B cell (primary cell): ENCODE results near the gene LRRC36.

Experiments
- EZH2 ChIP-seq: IDR thresholded peaks from 2 replicates; pipeline ENCODE4 v1.6.1; 2012; ENCODE audit warnings: borderline replicate concordance, low read depth, mild to moderate bottlenecking, moderate library complexity, low read length; ENCODE audit not compliant: insufficient read depth, poor library complexity, severe bottlenecking
- TF ChIP-seq, protein P1 (sequence below): fragments of 200-600 bp; IDR thresholded peaks from one replicate; pipeline ENCODE4 v1.8.0; 2022; ENCODE audit warnings: antibody characterized with exemption, mild to moderate bottlenecking

DNA sequence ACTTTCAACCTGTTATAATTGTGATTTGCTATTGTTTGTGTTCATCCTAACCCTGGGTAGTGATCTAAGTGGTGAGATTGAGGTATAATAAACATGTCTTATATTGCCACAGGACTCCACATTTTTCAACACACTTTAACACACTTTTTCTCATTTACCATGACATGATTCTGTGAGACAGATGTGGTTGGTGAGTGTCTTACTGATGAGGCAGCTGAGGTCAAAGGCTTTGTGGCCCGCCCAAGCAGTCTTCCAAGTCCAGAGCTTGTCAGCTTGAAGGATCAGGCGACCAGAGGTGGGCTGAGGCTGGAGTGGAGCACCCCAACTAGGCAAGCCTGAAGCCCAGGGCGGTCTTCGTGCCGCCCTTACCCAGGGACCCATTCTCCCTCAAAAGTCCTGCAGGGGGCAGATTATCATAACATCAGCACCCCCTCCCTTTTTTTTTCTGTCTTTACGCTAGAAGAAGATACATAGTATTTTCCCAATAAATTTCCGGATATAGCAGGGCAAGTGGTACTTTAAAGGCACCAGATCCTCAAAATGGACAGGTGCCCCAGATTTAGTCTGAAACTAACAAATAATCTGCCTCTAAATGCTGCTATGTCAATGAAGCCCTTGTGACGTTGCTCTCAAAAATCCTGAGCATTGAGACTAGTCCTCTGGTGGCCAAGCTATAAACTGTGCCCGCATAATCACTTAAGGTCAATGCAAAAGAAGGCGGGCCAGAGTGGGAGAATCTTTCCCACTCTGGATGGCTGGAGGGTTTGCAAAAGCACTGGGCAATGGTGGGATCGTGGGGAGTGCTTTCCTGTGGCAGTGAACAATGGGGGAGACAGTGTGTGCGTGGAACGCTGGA, 21.2 kb upstream of the LRRC36 start:
- TF ChIP-seq, protein P1, sequence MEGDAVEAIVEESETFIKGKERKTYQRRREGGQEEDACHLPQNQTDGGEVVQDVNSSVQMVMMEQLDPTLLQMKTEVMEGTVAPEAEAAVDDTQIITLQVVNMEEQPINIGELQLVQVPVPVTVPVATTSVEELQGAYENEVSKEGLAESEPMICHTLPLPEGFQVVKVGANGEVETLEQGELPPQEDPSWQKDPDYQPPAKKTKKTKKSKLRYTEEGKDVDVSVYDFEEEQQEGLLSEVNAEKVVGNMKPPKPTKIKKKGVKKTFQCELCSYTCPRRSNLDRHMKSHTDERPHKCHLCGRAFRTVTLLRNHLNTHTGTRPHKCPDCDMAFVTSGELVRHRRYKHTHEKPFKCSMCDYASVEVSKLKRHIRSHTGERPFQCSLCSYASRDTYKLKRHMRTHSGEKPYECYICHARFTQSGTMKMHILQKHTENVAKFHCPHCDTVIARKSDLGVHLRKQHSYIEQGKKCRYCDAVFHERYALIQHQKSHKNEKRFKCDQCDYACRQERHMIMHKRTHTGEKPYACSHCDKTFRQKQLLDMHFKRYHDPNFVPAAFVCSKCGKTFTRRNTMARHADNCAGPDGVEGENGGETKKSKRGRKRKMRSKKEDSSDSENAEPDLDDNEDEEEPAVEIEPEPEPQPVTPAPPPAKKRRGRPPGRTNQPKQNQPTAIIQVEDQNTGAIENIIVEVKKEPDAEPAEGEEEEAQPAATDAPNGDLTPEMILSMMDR = no peak
- no peak for TF ChIP-seq EZH2
